Stomach (tissue), 4 donors: ENCODE measurements around the gene HSDL2.

Source experiments
- CTCF ChIP-seq, 7 experiments: fragments of 450-650 bp in 4 of 7; fragments of 200-600 bp in 3 of 7; sonication (generic) in 3 of 7; IDR thresholded peaks; one replicate each; pipeline ENCODE4 v1.5.1; 2016 to 2019; ENCODE audit warnings: antibody characterized with exemption in 7 of 7, control low read depth in 2 of 7, mild to moderate bottlenecking in 1 of 7
- POLR2A ChIP-seq, 4 donors: fragments of 450-650 bp; IDR thresholded peaks; one replicate each; pipeline ENCODE4 v1.6.1; 2016; ENCODE audit warnings: antibody characterized with exemption in 4 of 4, control low read depth in 2 of 4, mild to moderate bottlenecking in 1 of 4, moderate library complexity in 1 of 4

GRCh38 chr9:112433499-112434392, 53.8 kb downstream of the HSDL2 start:
- TF ChIP-seq CTCF (IDR thresholded peaks at IDR 0.05) (no peak), POLR2A (IDR thresholded peaks at IDR 0.05) (no peak)
